AG04449 (cell line): ENCODE measurements around the gene LRRC1.

Source experiments
- CTCF ChIA-PET: fragments of 350-600 bp; formaldehyde crosslinking; extraction: SDS; loops from one replicate; lab custom pipeline; 2021; ENCODE audit warnings: antibody characterized with exemption; lab: Yijun Ruan, JAX
- POLR2A ChIA-PET: fragments of 400-600, 350-600 bp; formaldehyde crosslinking; extraction: SDS; loops from one replicate; lab custom pipeline; 2020; ENCODE audit warnings: antibody characterized with exemption, inconsistent platforms; lab: Yijun Ruan, JAX
- DNase-seq: peaks from one replicate; pipeline ENCODE4 v3.0.0-alpha.2; 2010; ENCODE audit warnings: low read depth, low spot score
- H3K4me3 ChIP-seq: 2 replicates; pipeline ENCODE4 v1.5.1; 2011; ENCODE audit warnings: low read depth, mild to moderate bottlenecking, control low read depth, low read length
- TF ChIP-seq, protein P1 (sequence below): IDR thresholded peaks from one replicate; pipeline ENCODE4 v1.5.1; 2011; ENCODE audit warnings: mild to moderate bottlenecking, moderate library complexity, low read length, control low read depth, inconsistent platforms; ENCODE audit not compliant: insufficient read depth; ENCODE audit errors: missing control alignments

Gene LRRC1

DNA sequence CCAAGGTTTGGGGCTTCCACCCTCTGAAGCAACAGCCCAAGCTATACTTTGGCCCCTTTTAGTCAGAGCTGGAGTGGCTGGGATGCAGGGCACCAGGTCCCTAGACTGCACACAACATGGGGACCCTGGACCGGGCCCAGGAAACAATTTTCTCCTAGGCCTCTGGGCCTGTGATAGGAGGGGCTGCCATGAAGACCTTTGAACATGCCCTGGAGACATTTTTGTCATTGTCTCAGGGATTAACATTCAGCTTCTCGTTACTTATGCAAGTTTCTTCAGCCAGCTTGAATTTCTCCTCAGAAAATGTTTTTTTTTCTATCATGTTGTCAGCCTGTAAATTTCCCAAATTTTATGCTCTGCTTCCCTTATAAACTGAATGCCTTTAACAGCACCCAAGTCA lies 82.3 kb downstream of the LRRC1 start:
- ChIA-PET POLR2A (no interaction called here), CTCF (no interaction called here)
- TF ChIP-seq, protein P1, sequence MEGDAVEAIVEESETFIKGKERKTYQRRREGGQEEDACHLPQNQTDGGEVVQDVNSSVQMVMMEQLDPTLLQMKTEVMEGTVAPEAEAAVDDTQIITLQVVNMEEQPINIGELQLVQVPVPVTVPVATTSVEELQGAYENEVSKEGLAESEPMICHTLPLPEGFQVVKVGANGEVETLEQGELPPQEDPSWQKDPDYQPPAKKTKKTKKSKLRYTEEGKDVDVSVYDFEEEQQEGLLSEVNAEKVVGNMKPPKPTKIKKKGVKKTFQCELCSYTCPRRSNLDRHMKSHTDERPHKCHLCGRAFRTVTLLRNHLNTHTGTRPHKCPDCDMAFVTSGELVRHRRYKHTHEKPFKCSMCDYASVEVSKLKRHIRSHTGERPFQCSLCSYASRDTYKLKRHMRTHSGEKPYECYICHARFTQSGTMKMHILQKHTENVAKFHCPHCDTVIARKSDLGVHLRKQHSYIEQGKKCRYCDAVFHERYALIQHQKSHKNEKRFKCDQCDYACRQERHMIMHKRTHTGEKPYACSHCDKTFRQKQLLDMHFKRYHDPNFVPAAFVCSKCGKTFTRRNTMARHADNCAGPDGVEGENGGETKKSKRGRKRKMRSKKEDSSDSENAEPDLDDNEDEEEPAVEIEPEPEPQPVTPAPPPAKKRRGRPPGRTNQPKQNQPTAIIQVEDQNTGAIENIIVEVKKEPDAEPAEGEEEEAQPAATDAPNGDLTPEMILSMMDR: no peak
- H3K4me3 ChIP-seq: no peak overlapping the region
- DNase-seq: no peak

DNA sequence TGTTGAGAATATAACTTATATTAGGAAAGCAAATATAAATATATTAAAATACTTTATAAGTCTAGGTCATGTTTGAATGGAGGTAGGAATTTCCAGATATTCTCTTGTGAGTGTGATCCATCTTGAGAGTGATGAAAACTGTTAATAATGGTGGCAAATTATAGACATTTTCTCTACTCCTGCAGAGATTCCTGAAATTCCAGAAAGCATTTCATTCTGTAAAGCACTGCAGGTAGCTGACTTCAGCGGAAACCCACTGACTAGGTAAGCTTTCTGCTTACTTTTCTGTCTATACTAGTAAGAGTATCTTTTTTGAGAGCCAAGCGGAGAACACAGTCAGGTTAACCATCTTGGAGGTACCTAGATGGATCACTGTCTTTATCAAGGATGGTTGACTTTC lies 84.0 kb downstream of the LRRC1 start:
- ChIA-PET CTCF (no interaction called here), POLR2A (no interaction called here)

DNA sequence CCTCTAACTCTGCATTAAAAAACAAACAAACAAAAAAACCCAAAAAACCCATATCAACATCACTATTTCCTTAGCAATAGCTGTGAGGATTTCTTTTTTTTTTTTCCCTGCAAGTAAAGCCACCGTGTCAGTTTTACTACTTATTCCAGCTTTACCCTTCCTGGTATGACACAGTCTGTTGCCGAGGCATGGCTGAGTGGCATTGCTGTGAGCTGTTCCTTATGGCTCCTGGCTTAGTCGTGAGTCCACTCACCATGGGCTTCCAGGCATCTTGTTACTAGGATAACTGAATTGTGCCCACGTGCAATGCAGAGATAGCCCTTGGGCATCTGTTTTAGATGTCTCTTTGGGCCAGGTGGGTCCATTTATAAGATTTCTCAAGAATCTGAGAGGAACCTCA lies 84.8 kb downstream of the LRRC1 start:
- TF ChIP-seq, protein P1: no peak
- CTCF ChIA-PET: no interaction called here
- H3K4me3 ChIP-seq: no peak overlapping the region
- POLR2A ChIA-PET: no interaction called here
- DNase-seq: no peak

More for the DNA sequence above, 84.0 kb downstream of the LRRC1 start:
- no peak overlapping the region for H3K4me3 ChIP-seq
- DNase-seq: no peak
- TF ChIP-seq, protein P1: no peak

DNA sequence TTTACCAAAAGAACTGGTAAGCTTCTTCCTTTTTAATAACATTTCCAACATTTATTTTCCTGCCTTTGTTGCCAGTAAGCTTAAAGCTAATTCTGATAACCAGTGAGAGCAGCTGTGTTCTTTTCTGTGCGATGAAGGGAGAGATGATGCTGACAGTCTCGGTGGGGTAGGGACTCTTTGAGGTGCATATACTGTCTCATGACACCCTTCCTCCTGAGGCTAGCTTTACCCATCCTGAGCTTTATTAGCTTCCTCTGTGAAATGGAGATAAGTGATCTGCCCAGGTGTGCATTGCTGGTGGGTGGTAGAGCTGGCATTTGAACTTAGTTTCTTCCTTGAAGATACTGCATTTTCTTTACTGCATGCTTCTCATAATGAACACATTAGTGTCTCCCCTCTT lies 92.5 kb downstream of the LRRC1 start:
- CTCF ChIA-PET: interaction anchor here (0.7 kb wide), 1 partner anchor 15 kb away, joined by 3 read pairs; no protein-coding TSS in a partner anchor
- no peak for DNase-seq
- no peak overlapping the region for H3K4me3 ChIP-seq
- POLR2A ChIA-PET: no interaction called here
- TF ChIP-seq, protein P1: no peak

- POLR2A ChIA-PET: no interaction called here
- no peak for DNase-seq
- CTCF ChIA-PET: no interaction called here
- no peak overlapping the region for H3K4me3 ChIP-seq
- TF ChIP-seq, protein P1: no peak
These were observed 94.1 kb downstream of the LRRC1 start for GRCh38 chr6:53888931-53889330.

- CTCF ChIA-PET: no interaction called here
- no peak for DNase-seq
These were observed 94.6 kb downstream of the LRRC1 start for GRCh38 chr6:53889365-53889764.

More at GRCh38 chr6:53889365-53889764, 94.6 kb downstream of the LRRC1 start:
- TF ChIP-seq, protein P1: no peak
- POLR2A ChIA-PET: no interaction called here
- no peak overlapping the region for H3K4me3 ChIP-seq
